ENCODE results near the gene GJB6. TPM values are rescaled to one million over a fixed set of nuclear protein-coding genes. Genes with fewer than 3 reads are reported as not detected.

GJB6 gene
- total and polyA plus RNA-seq, 7 experiments from 2014 or later = 0.20 to 2.4 (median 1.1) TPM

GRCh38 chr13:20249913-20250312 lies 17.8 kb upstream of the GJB6 start:
- Mint-ChIP-seq H3K36me3 (peaks cover 0 to 3% (median 0%) of the 10 kb centered on the region in 5 donors), H3K9me3 (no peaks in the 10 kb centered on the region), H3K4me1 (no peaks in the 10 kb centered on the region), H3K27me3 (peaks cover 0 to 13% (median 3%) of the 10 kb centered on the region in 5 donors), H3K4me3 (no peak overlapping the region), H3K27ac (no peak overlapping the region)
- H3K27ac ChIP-seq (ENCODE audit: low read depth, low read length) = no peak overlapping the region
- no peaks in the 10 kb centered on the region for H3K9me3 ChIP-seq (ENCODE audit: control insufficient read depth in 2 of 3, low read length in 3 of 3)
- CTCF ChIA-PET = no interaction called here
- no peaks in the 10 kb centered on the region for H3K4me1 ChIP-seq (ENCODE audit: control insufficient read depth in 2 of 2, insufficient read depth in 2 of 2, low read length in 2 of 2)
- H3K36me3 ChIP-seq (ENCODE audit: control insufficient read depth in 2 of 3, insufficient read depth in 3 of 3, low read length in 3 of 3) = no peaks in the 10 kb centered on the region
- POLR2A ChIA-PET = no interaction called here
- H3K27me3 ChIP-seq (ENCODE audit: control insufficient read depth in 2 of 2, insufficient read depth in 2 of 2, low read length in 2 of 2) = no peaks in the 10 kb centered on the region
- no peak for ATAC-seq
- no peak overlapping the region for H3K4me3 ChIP-seq (ENCODE audit: low read length)
- DNase-seq = no peak
- intact Hi-C loops (cut with micrococcal nuclease) = no loop called here

- ChIA-PET POLR2A (no interaction called here), CTCF (no interaction called here)
- no peak for ATAC-seq
- no peaks in the 10 kb centered on the region for H3K4me1 ChIP-seq (ENCODE audit: control insufficient read depth in 2 of 2, insufficient read depth in 2 of 2, low read length in 2 of 2)
- Mint-ChIP-seq H3K36me3 (peaks cover 0 to 3% (median 1%) of the 10 kb centered on the region in 5 donors), H3K4me1 (peaks cover 0 to 4% (median 0%) of the 10 kb centered on the region in 7 donors), H3K9me3 (peaks cover 0 to 5% (median 0%) of the 10 kb centered on the region in 11 donors), H3K27me3 (peaks cover 0 to 16% (median 0%) of the 10 kb centered on the region in 5 donors), H3K4me3 (no peak overlapping the region), H3K27ac (no peak overlapping the region)
- H3K36me3 ChIP-seq (ENCODE audit: control insufficient read depth in 2 of 3, insufficient read depth in 3 of 3, low read length in 3 of 3) = no peaks in the 10 kb centered on the region
- H3K4me3 ChIP-seq (ENCODE audit: low read length) = no peak overlapping the region
- no peaks in the 10 kb centered on the region for H3K27me3 ChIP-seq (ENCODE audit: control insufficient read depth in 2 of 2, insufficient read depth in 2 of 2, low read length in 2 of 2)
- no peak overlapping the region for H3K27ac ChIP-seq (ENCODE audit: low read depth, low read length)
- H3K9me3 ChIP-seq (ENCODE audit: control insufficient read depth in 2 of 3, low read length in 3 of 3) = no peaks in the 10 kb centered on the region
- intact Hi-C loops (cut with micrococcal nuclease) = no loop called here
- no peak for DNase-seq
Measured at GRCh38 chr13:20247963-20248362, 15.8 kb upstream of the GJB6 start.

DNA sequence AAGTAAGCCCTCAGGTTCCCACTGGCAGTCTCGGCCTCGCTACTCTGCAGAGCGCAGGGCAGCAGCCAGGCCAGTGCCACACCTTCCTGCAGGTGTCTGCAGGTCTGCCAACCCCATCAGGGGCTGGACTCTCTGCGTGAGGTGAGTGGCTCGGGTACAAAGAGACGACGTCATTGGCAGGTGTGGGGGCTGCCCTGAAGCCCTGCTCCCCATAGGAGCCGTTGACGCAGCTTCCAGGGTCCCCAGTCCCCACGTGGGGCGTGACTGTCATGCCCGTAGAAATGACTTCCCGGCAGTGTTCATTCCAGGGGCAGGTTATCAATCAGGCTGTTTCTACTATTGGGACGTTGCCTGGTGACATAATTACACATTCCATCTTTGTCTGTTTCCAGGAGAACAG lies 15.3 kb upstream of the GJB6 start:
- intact Hi-C loops (cut with micrococcal nuclease) = no loop called here

GRCh38 chr13:20241593-20241992 lies 9.5 kb upstream of the GJB6 start:
- H3K36me3 ChIP-seq (ENCODE audit: control insufficient read depth in 2 of 3, insufficient read depth in 3 of 3, low read length in 3 of 3) = no peaks in the 10 kb centered on the region
- Mint-ChIP-seq H3K27me3 (peaks cover 7 to 28% (median 16%) of the 10 kb centered on the region in 5 donors), H3K4me1 (peaks cover 0 to 6% (median 0%) of the 10 kb centered on the region in 7 donors), H3K9me3 (peaks cover 0 to 5% (median 0%) of the 10 kb centered on the region in 11 donors), H3K4me3 (no peak overlapping the region), H3K27ac (peak overlapping the region in 1 of 9 donors; percentile 11), H3K36me3 (peaks cover 0 to 5% (median 1%) of the 10 kb centered on the region in 5 donors)
- ATAC-seq = no peak
- H3K27me3 ChIP-seq (ENCODE audit: control insufficient read depth in 2 of 2, insufficient read depth in 2 of 2, low read length in 2 of 2) = no peaks in the 10 kb centered on the region
- H3K4me3 ChIP-seq (ENCODE audit: low read length) = no peak overlapping the region
- ChIA-PET POLR2A (no interaction called here), CTCF (no interaction called here)
- intact Hi-C loops (cut with micrococcal nuclease) = no loop called here
- DNase-seq = no peak
- H3K9me3 ChIP-seq (ENCODE audit: control insufficient read depth in 2 of 3, low read length in 3 of 3) = no peaks in the 10 kb centered on the region
- H3K4me1 ChIP-seq (ENCODE audit: control insufficient read depth in 2 of 2, insufficient read depth in 2 of 2, low read length in 2 of 2) = no peaks in the 10 kb centered on the region
- H3K27ac ChIP-seq (ENCODE audit: low read depth, low read length) = no peak overlapping the region

More for the DNA sequence above, 15.3 kb upstream of the GJB6 start:
- H3K4me3 Mint-ChIP-seq = no peak overlapping the region
- H3K9me3 ChIP-seq (ENCODE audit: control insufficient read depth in 2 of 3, low read length in 3 of 3) = no peaks in the 10 kb centered on the region
- H3K36me3 ChIP-seq (ENCODE audit: control insufficient read depth in 2 of 3, insufficient read depth in 3 of 3, low read length in 3 of 3) = no peaks in the 10 kb centered on the region
- H3K27ac Mint-ChIP-seq = no peak overlapping the region
- CTCF ChIA-PET = no interaction called here
- no peak for DNase-seq
- peaks cover 0 to 5% (median 1%) of the 10 kb centered on the region in 5 donors for H3K36me3 Mint-ChIP-seq
- POLR2A ChIA-PET = no interaction called here
- peaks cover 0 to 5% (median 0%) of the 10 kb centered on the region in 11 donors for H3K9me3 Mint-ChIP-seq
- H3K27me3 Mint-ChIP-seq = peaks cover 0 to 17% (median 0%) of the 10 kb centered on the region in 5 donors
- H3K4me1 ChIP-seq (ENCODE audit: control insufficient read depth in 2 of 2, insufficient read depth in 2 of 2, low read length in 2 of 2) = no peaks in the 10 kb centered on the region
- H3K4me3 ChIP-seq (ENCODE audit: low read length) = no peak overlapping the region
- no peak for ATAC-seq
- no peaks in the 10 kb centered on the region for H3K27me3 ChIP-seq (ENCODE audit: control insufficient read depth in 2 of 2, insufficient read depth in 2 of 2, low read length in 2 of 2)
- no peak overlapping the region for H3K27ac ChIP-seq (ENCODE audit: low read depth, low read length)
- H3K4me1 Mint-ChIP-seq = peaks cover 0 to 6% (median 0%) of the 10 kb centered on the region in 7 donors

DNA sequence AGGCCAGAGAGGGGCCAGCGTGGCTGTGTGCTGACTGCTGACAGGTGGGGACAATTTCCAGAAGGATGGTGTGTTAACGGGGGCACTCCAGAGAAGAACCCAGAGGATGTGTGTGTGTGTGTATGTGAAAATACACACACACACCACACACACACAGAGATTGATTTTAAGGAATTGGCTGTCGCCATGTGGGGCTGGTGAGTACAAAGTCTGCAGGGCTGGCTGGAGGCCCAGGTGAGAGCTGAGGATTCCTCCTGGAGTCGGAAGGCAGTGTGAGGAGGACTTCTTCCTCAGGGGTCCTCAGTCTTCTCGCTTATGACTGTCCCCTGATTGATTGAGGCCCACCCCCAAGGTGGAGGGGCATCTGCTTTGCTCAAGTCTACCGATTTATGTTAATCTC lies 7.6 kb upstream of the GJB6 start:
- CTCF ChIA-PET = no interaction called here
- Histone ChIP-seq H3K36me3 (ENCODE audit: control insufficient read depth in 2 of 3, insufficient read depth in 3 of 3, low read length in 3 of 3) (no peaks in the 10 kb centered on the region), H3K27me3 (ENCODE audit: control insufficient read depth in 2 of 2, insufficient read depth in 2 of 2, low read length in 2 of 2) (no peaks in the 10 kb centered on the region), H3K4me1 (ENCODE audit: control insufficient read depth in 2 of 2, insufficient read depth in 2 of 2, low read length in 2 of 2) (no peaks in the 10 kb centered on the region), H3K9me3 (ENCODE audit: control insufficient read depth in 2 of 3, low read length in 3 of 3) (no peaks in the 10 kb centered on the region), H3K27ac (ENCODE audit: low read depth, low read length) (no peak overlapping the region), H3K4me3 (ENCODE audit: low read length) (no peak overlapping the region)
- Mint-ChIP-seq H3K36me3 (peaks cover 0 to 5% (median 1%) of the 10 kb centered on the region in 5 donors), H3K27me3 (peaks cover 7 to 34% (median 16%) of the 10 kb centered on the region in 5 donors), H3K27ac (no peak overlapping the region), H3K4me1 (peaks cover 0 to 6% (median 0%) of the 10 kb centered on the region in 7 donors), H3K9me3 (peaks cover 0 to 4% (median 0%) of the 10 kb centered on the region in 11 donors), H3K4me3 (no peak overlapping the region)
- POLR2A ChIA-PET = no interaction called here
- intact Hi-C loops (cut with micrococcal nuclease) = no loop called here
- ATAC-seq (no peak), DNase-seq (no peak)

DNA sequence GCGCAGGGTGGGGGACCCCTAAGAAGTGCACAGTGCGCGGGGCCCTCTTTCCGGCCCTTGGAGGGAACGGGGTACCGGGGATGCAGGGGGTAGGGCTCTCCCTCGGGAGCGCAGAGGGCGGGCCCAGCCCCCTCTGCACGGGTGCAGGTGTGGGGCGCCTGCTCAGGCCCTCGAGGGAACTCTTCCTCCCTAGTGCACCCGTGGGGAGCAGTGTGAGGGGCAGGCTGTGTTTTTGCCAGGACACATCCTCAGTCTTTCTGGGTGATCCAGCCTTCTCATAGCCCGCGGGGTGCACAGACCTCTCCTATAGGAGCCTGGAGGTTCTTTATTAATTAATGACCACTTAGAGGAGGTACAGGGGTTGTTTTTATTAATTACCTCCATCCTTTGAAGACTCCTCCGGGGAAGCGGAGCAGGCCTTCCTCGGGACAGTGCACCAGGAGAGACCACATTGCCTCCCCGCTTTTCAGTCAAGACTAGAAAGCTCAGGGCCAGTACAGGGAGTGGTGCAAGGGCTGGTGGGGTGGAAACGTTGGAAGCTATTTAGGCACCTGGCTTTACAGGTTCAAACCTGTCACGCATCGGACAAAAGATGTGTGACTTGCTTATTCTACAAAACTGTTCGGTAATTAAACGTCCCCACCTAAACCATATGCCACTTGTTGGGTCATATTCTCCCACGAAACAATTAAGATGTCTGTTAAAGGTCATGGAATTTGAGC lies 598 bp upstream of the GJB6 start:
- H3K9me3 Mint-ChIP-seq = no peaks in the 10 kb centered on the region
- no peak overlapping the region for H3K27ac Mint-ChIP-seq
- peaks cover 6 to 56% (median 26%) of the 10 kb centered on the region in 5 donors for H3K27me3 Mint-ChIP-seq
- H3K36me3 Mint-ChIP-seq = peaks cover 0 to 5% (median 0%) of the 10 kb centered on the region in 5 donors
- Histone ChIP-seq H3K27ac (ENCODE audit: low read depth, low read length) (no peak overlapping the region), H3K36me3 (ENCODE audit: control insufficient read depth in 2 of 3, insufficient read depth in 3 of 3, low read length in 3 of 3) (no peaks in the 10 kb centered on the region), H3K27me3 (ENCODE audit: control insufficient read depth in 2 of 2, insufficient read depth in 2 of 2, low read length in 2 of 2) (no peaks in the 10 kb centered on the region), H3K9me3 (ENCODE audit: control insufficient read depth in 2 of 3, low read length in 3 of 3) (no peaks in the 10 kb centered on the region), H3K4me3 (ENCODE audit: low read length) (peak overlapping the region; percentile 27), H3K4me1 (ENCODE audit: control insufficient read depth in 2 of 2, insufficient read depth in 2 of 2, low read length in 2 of 2) (peaks cover 6 to 17% of the 10 kb centered on the region in 2 donors)
- intact Hi-C loops (cut with micrococcal nuclease) = no loop called here
- H3K4me3 Mint-ChIP-seq = peak overlapping the region in 7 of 10 donors; percentile 23 to 86 (median 53)
- peaks cover 0 to 20% (median 12%) of the 10 kb centered on the region in 7 donors for H3K4me1 Mint-ChIP-seq
- DNase-seq (no peak), ATAC-seq (no peak)
- ChIA-PET CTCF (interaction anchor here (1.3 kb wide), 1 partner anchor 37 kb away, joined by 3 read pairs; no protein-coding TSS in a partner anchor), POLR2A (no interaction called here)
